NCI-H69 (cell line): ENCODE measurements around the gene SACS.
"Not testable (repeated sequence)": the region's sequence is repeated elsewhere in the genome, so short reads cannot be mapped to it uniquely, and the experiment has no call there.

Source experiments
- DNase-seq: peaks from one replicate; lab custom pipeline; 2025; lab: John Stamatoyannopoulos, UW

SACS gene

DNA sequence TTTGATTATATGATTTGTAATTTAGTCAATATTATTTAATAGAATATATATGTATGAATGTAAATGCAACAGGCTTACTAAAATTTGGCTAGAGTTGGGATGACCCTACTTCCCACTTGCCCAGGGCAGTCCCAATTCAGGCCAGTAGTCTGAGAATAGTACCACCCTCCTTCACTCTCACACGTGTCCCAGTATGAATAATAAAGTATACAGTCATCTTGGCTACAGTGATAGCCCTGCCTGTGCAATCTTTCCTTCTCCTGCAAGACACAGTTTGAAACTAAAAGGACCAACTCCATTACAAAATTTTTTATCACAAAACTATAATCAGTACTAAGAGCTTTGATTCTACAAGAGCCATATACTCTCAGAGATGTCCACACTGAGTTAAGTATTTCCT, 76.2 kb downstream of the SACS start:
- DNase-seq: no peak

DNA sequence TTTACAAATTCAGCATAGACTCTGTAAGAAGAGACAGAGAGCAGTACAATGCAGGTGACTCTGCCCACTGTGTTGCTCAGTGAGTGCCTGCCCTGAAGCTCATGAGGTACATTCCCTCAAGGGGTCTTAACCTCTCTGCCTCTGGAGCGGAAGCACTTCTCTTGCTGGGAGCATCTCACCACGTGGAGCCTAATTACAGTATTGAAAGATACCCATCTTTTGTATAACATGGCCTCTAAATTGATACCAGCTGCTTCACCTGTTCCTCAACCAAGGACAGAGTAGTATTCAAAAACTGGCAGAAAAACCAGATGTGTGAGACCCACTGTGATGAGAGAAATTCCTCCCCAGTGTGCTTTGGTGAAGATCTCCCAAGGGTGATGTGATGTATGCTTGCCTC, 77.1 kb downstream of the SACS start:
- DNase-seq: peak; percentile 6

DNA sequence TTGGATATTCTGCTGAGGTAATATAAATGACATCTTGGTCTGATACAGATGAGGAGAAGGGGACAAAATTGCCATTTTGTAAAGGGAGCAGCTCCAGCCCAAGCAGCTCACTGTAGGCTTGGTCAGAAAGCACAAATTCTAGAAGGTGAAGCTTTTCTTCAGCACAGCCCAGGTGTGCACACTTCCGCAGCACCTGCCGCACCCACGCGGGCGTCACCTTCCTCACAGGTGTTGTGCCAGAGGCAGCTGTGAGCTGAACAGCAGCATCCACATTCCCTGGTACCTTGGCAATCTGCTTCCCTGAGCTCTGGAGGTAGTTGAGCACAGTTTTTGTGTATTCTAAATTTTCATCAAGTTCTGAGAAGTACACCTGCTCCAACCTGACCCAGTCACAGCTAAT, 79.0 kb downstream of the SACS start:
- DNase-seq: no peak

DNA sequence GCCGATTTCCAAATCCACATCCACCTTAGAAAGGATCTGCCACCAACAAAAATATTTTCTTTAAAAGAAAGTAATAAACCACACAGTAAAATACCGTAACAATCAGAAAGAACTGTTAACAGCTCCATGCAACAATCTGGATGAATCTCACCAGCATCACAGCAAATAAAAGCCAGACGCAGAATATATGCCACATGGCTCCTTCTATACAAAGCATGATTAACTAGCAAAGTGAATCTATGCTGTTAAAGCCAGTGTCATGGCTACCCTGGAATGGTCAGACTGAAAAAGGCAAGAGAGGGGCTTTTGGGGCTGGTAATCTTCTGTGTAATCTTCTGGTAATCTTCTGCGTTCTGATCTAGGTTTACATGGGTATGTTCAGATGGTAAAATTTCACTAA, 81.3 kb downstream of the SACS start:
- no peak for DNase-seq

DNA sequence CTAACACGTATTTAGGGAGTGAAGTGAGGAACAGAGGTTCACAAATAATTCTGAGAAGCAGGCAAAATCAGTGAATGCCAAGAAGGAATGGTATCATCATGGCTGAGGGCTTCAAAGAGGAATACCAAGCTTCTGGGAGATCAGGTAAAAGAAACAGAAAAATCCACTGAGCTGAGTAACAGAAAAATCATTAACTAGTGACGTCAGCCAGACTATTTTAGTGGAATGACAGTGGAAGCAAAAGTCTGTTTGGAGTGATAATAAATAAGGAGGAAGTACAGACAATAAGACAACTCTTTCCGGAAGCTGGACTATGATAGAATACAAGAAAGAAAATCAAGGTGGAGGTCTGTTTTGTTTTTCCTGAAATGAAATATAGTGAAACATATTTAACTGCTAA, 83.5 kb downstream of the SACS start:
- no peak for DNase-seq

DNA sequence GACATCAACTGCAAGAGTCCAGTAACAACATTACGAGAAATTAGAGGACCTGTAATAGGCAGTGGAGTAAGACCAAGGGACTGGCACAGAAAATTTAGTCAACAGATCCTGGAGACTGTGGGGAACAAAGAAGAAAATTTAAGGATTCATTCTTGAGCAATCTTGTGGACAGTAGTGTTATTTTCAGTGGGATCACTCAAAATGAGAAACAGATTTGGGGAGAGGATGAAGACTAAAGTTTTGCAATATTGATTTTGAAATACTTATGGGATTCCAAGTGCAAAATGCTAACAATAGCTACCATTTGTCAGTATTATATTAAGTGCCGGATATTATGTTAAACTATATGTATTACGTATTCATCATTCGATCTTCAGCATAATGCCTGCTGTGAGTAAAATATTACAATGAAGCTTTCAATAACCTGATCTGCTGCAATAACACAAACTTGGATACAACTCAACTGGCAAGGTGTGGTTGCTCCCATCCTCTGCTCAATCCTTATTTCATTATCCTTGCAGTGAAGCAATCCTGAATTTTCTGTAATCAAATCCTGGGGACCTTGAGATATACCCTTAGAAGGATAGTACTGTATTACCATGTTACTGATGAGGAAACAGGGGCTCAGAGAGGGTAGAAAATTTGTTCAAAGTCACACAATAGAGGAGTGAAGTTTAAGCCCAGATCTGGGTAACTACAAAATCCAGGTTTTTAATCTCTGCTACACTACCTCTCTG, 84.2 kb downstream of the SACS start:
- DNase-seq: no peak

DNA sequence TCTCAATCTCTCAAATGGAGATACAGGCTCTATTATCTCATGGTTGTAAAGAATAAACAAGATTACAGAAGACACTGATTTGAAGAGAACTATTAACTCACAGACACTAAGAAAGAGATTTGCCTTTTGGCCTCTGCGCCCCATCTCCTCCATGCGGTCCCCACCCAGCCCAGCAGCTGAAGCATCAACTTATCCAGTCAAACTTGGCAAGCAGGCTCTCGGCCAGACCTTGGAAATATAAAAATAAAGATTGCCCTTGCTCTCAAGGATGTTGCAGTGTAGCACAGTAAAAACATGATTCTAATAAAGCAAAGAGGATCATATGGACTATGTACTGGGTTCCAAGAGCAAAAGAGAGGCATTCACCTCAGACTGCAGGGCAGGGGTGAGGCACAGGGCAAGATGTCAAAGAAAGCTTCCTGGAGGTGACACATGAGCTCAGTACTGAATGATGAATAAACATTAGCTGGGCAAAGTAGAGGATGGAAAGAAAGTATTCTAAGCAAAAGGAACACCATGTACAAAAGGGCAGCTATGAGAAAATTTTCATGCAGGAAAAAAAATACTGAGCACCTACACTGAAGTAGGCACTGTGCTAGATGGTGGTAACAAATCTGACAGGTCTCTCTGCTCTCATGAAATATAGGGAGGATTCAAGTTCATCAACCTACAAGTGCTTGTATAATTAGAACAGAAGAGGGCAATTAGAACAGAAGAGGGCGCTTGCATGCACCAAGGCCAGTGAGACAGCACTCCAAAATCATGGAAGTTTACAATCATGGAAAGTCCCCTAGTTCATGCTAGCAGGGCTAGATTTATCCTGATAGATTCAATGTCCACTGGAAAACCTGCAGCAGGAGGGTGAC, 85.0 kb downstream of the SACS start:
- DNase-seq: peak; percentile 0

DNA sequence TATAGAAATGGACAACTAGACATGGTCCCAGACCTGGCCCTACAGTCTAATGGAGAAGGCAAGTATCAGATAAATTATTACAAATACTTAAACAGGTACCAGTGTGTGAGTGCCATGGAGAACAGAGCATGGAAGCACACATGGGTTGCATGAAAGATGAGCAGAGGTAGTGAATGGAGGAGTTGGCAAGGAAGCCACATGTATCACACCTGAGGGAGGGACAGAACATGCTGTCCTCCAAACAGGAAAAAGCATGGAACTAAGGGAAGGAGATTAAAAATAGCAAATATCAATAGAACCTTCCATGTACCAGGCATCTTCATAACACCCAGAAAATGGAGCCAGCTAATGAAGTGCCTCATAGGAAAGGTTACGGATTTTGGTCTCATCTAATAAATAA, 85.9 kb downstream of the SACS start:
- DNase-seq: no peak

DNA sequence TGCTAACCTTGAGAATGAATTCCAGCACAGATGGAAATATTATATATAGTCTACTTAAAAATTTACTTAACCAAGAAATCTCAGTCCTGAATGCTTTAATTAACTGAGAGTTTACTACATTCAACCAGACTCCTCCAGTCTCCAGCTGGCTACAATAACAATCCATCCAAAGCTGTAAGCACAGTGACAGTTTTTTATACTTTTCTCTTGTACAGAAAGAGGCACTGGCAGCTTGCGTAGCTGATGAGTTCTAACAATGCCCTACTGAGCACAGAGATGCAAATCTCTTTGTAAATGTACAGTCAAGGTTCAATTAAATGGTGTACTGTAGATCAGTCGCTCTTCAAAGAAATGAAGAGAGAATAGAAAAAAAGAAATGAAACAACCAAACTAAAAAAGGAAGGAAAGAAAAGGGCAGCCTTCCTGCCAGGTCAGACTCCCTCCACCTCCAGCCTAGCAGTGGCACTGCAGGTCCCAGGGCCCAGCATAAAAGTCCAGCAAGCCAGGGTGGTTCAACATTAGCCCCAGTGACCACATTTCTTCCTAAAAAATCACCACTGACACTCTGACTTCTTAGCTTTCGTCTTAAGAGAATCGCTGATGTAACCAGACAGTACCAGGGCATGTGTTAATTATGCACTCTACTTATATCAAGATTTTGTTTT, 88.4 kb downstream of the SACS start:
- DNase-seq: no peak

DNA sequence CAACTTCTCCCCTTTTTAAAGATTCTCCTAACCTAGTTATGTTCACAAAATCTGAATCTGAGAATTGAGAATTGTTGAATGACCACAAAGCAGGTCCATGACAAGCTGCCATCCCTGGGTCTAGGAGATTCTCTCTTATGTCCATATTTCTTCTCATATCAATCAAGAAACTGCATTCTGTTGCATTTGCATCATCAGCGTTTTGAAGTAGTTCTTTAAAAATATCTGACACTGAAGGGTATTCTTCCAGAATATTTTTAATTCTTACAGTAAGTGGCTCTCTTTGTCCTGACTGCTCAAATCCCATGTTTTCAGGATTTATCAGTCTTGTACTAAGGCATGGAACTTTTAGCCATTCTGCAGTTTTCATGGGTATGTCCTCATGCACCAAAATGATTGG, 94.3 kb downstream of the SACS start:
- DNase-seq: no peak

DNA sequence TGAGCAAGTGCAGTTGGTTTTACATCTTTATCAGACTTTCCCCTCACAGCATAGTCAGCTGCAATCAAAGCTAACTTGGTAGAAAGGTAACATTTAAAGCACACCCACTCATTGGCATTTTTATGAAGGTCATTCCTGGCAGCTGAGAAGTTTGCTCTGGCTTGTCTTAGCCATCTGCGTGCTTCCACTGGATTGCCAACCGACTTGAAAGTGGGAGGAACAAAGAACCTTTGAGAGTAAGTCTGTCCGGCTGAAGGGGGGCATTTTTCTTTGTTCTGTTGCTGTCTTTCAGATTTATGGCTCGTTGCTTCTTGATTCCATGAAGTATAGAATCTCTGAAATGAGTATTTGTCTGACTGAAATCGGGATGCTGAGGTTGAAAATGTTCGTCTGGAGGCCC, 103.1 kb downstream of the SACS start:
- DNase-seq: no peak

DNA sequence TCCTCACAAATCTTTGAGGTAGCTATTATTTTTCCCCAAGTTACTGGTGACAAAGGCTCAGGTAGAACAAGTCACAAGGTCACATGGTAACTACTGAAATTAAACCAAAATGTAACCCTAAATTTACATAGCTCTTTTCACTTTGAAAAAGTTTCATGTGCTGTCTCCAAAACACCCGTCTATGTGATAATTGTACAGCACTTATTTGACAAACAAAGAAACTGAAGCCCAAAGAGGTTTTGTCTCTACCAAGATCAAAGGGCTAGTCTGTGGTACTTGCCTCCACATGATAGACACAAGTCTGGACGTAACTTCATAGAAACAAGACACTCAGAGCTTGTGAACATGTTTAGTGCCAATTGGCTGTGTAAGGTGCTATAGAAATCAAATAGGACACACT, 108.3 kb downstream of the SACS start:
- DNase-seq: no peak

DNA sequence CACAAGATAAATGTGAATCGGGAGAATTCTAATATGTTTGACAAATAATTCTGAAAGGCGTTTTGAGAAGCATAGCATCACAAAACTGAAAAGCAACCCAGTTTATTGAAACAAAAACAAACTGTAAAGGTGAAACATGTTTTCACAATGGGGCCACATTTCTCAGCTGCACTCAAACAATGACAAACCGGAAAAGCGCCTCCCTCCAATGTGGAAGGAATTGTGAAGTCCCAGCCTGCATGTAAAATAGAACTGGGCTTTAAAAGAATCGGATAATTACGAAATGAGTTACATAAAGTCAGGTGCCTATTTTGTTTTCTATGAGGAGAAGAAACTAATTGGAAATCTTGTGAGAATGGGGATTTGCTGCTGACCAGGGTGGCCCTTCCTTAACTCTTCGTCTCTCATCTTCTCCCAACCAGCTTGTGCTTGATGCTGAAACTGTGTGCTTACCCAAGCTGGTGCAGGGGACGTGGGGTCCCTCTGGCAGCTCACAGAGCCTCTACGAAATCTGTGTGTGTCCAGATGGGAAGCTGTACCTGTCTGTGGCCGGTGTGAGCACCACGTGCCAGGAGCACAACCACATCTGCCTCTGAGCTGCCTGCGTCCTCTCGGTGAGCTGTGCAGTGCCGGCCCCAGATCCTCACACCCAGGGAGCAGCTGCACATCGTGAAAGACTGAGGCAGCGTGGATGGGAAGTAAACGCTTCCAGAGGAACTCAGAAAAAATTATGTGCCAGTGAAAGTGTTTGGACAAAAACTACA, 109.4 kb downstream of the SACS start:
- DNase-seq: no peak

DNA sequence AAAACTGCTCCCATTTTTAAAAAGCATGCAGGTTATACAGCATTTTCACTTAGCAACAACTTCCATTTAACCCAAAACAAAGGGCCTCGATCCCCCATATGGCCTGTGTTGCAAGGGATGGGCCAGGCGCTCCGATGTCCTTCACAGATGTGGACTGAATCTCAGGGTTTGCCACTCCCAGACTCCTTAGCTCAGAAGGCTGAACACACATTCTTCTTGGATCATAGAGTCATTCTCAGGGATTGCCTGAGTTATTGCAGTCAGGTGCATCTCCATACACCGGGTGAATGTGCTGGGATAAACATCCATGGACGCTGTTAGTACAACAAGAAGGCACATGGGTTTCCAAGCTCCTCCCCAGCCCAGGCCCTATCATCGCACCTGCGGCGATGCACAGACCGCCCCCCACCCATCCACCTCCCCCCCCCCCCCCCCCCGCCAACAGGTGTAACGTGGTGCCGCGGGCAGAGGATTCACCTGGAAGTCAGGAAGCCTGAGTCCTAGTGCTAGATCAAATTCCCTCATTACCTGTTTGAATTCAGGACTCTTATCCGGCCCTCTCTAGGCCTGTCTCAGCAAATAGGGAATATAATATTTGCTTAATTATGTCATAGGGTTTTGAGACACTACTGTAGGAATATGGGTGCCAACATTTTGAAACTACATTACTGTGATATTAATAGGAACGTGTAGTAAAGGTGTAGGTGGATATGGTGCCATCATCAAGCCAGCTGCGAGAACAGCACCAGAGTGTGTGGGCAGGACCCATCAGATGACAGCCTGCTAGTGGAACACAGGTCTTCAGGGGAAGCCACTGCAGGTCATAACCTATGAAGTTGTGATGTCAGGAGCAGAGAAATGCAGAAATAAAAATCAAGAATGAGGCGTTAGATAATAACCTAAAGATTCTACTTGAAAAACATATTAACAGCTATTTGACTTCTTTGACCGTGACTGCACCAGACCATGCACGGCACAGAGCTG, 110.9 kb downstream of the SACS start:
- DNase-seq: no peak

DNA sequence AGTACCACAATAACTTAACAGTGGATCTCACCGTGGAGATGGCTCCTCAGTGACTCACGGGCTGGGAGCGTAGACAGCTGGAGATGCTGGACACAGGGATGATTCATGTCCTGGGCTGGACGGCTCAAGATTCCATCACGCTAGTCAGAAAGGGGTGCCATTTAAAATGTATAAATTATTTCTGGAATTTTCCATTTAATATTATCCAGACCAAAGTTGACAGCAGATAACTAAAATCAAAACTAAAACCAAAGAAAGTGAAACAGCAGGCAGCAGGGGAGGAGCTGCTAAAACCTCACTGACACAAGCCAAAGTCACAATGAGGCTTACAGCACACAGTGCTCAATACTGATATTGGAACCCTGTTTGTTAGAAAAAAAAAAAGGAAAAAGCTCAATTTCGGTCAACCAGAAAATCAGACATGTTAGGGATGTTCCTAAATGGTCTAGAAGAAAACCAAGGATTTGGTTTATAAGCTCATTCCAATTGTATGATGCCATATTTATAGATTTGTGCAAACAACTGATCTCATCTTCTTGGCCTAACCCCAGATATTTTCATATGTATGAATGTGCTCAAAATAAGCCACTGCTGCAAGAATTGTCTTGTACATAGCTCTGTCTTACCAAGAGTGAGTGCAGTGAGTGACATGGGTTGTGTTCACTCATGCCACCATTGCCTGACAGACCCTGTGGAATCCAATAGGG, 111.8 kb downstream of the SACS start:
- no peak for DNase-seq

DNA sequence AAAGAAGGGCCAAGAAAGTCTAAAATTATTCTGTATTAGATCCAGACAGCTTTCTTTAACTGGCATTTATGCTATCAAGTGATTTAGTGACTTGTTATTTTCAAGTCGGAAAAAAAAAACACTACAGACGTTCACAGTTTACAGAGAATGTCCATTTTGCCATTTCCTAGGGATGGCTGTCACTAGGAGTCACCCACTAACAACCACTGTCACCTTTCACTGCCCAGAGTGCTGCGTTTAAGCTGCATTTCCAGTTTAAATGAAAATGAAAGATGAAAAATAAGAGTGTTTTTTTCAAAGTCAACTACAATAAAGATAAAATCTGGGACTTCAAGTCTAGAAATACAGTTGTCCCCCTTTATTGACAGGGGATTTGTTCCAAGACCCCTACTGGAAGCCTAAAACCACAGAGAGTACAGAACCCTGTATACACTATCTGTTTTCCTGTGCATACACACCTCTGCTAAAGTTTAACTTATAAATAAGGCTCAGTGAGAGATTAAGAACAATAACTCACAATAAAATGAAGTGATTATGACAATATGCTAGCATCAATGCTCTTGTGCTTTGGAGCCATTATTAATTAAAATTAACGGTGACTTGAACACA, 112.5 kb downstream of the SACS start:
- DNase-seq: no peak

DNA sequence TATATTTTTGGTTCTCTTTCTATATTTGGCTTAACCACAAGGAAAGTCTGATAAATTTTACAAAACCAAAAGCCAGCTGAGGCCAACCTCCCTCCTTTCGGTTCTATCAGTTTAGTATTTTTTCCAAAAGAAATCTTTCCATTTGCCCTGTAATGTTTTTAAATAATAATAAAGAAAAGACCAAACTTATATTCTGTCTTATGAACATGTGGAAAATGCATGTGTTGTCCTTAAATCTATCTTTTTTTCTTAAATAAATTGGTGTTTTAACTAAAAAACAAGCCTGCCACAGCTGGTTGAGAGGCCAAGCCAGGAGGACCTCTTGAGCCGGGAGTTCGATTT, 113.6 kb downstream of the SACS start:
- no peak for DNase-seq

DNA sequence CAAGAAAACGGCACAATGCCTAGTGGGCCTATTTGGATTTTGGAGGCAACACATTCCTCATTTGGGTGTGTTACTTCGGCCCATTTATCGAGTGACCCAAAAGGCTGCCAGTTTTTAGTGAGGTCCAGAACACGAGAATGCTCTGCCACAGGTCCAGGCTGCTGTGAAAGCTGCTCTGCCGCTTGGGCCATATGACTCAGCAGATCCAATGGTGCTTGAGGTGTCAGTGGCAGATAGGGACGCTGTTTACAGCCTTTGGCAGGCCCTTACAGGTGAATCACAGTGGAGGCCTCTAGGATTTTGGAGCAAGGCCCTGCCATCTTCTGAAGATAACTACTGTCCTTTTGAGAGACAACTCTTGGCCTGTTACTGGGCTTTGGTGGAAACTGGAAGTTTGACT, 118.7 kb downstream of the SACS start:
- DNase-seq: not testable (repeated sequence)

DNA sequence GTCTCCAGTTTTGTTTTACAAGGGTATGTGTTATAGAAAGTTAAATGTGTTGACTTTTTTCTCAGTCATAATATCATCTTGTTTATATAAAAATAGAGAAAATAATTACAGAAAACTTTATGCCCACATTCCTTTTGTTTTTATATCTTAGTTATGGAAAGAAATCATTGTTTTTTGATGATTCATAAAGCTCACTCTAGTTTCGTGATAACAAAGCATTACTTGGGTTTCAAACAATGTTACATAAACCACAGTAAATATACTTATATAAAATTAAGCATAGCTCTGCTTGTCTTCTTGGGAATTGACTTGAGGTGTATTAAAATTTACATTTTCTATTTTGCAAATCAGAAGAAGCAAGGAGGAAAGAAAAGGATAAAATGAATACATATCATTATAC, 140.9 kb downstream of the SACS start:
- DNase-seq: no peak

DNA sequence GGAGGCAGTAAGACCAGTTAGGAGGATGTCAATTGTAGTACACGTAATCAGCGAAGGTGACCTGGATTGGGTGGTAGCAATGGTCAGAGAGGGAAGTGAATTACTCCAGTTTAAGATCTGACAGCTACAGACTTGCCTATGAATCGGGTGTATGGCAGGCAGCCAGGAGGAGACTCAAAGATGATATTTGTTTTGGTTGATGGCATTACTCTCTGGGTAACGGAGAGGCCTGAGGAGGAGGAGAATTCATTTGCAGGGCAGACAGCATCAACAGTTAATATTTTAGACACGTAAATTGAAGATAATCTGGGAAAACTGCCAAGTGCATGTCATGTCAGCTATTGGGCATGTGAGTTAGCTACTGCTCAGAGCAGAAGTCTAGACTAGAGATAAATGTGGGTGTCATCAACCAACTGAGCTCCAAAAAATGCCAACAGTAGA, 143.6 kb downstream of the SACS start:
- DNase-seq: peak; percentile 4
